Liver (tissue), 2 donors: Measurements from ENCODE around the gene ZDHHC11.

Experiments
- CTCF ChIP-seq: fragments of 150-350 bp; IDR thresholded peaks from 2 replicates; pipeline ENCODE4 v1.5.1; 2017; ENCODE audit warnings: improper control_type of control experiment, low read depth, low read length; ENCODE audit not compliant: missing input control
- MAX ChIP-seq: IDR thresholded peaks from 2 replicates; pipeline ENCODE4 v1.6.1; 2016; ENCODE audit warnings: antibody characterized with exemption
- donor health status: healthy.

- TF ChIP-seq MAX (no peak), CTCF (no peak)
Measured at GRCh38 chr5:885127-885442, 34.3 kb upstream of the ZDHHC11 start.
